CD1c-positive myeloid dendritic cell (primary cell): ENCODE results near the gene AK5.

ENCODE experiments used
- DNase-seq: peaks from one replicate; pipeline ENCODE4 v3.0.0-alpha.2; 2016; ENCODE audit errors: extremely low spot score

The AK5 gene

GRCh38 chr1:77354536-77354935 lies 72.7 kb downstream of the AK5 start:
- no peak for DNase-seq

- no peak for DNase-seq
Observed at GRCh38 chr1:77355010-77355409, 73.2 kb downstream of the AK5 start.

GRCh38 chr1:77356136-77356535 lies 74.3 kb downstream of the AK5 start:
- no peak for DNase-seq

- DNase-seq: no peak
Observed at GRCh38 chr1:77360256-77360655, 78.4 kb downstream of the AK5 start.

- no peak for DNase-seq
Observed at GRCh38 chr1:77361621-77362020, 79.8 kb downstream of the AK5 start.

- DNase-seq: no peak
Observed at GRCh38 chr1:77370161-77370560, 88.3 kb downstream of the AK5 start.

- DNase-seq: no peak
Observed at GRCh38 chr1:77370583-77371306, 88.9 kb downstream of the AK5 start.

GRCh38 chr1:77371396-77371795 lies 89.6 kb downstream of the AK5 start:
- no peak for DNase-seq

GRCh38 chr1:77373702-77374101 lies 91.9 kb downstream of the AK5 start:
- no peak for DNase-seq

- no peak for DNase-seq
Observed at GRCh38 chr1:77375541-77375940, 93.7 kb downstream of the AK5 start.

- no peak for DNase-seq
Observed at GRCh38 chr1:77375990-77376389, 94.2 kb downstream of the AK5 start.

- DNase-seq: no peak
Observed at GRCh38 chr1:77378723-77379535, 97.1 kb downstream of the AK5 start.

GRCh38 chr1:77382366-77382765 lies 100.5 kb downstream of the AK5 start:
- DNase-seq: no peak

- no peak for DNase-seq
Observed at GRCh38 chr1:77383236-77383635, 101.4 kb downstream of the AK5 start.

GRCh38 chr1:77385551-77385950 lies 103.7 kb downstream of the AK5 start:
- no peak for DNase-seq

GRCh38 chr1:77386276-77386675 lies 104.5 kb downstream of the AK5 start:
- no peak for DNase-seq

GRCh38 chr1:77387553-77387952 lies 105.7 kb downstream of the AK5 start:
- DNase-seq: no peak

GRCh38 chr1:77388661-77389060 lies 106.8 kb downstream of the AK5 start:
- peak; percentile 6 for DNase-seq

- no peak for DNase-seq
Observed at GRCh38 chr1:77392486-77392885, 110.7 kb downstream of the AK5 start.

- DNase-seq: no peak
Observed at GRCh38 chr1:77394166-77394565, 112.3 kb downstream of the AK5 start.

- DNase-seq: no peak
Observed at GRCh38 chr1:77395051-77395450, 113.2 kb downstream of the AK5 start.

GRCh38 chr1:77398152-77398551 lies 116.3 kb downstream of the AK5 start:
- DNase-seq: no peak
